SH-SY5Y (cell line): Measurements from ENCODE around the gene CR2.

Experiments used
- GATA2 ChIP-seq: IDR thresholded peaks from 2 replicates; pipeline ENCODE4 v1.6.1; 2011; ENCODE audit warnings: mild to moderate bottlenecking, low read depth, low read length
- GATA3 ChIP-seq: IDR thresholded peaks from 2 replicates; pipeline ENCODE4 v1.6.1; 2011; ENCODE audit warnings: low read depth, mild to moderate bottlenecking, low read length, moderate library complexity

- TF ChIP-seq GATA2 (no peak), GATA3 (no peak)
Measured at GRCh38 chr1:207404849-207405525, 49.1 kb upstream of the CR2 start.
